GM23338 (cell line): ENCODE measurements around the gene SARS2. TPM values are rescaled to one million over a fixed set of nuclear protein-coding genes. Genes with fewer than 3 reads are reported as not detected.

Source experiments
- ATAC-seq: fragments of 200-7000 bp; cut with Tn5 transposase; 3 replicates; pipeline ENCODE4 v1.9.1; 2020
- DNase-seq: peaks from one replicate; pipeline ENCODE4 v3.0.0-alpha.2; 2015; ENCODE audit warnings: low spot score
- H2AFZ ChIP-seq: fragments of 200-600 bp; sonication (generic); 2 replicates; pipeline ENCODE4 v1.8.0; 2016; ENCODE audit warnings: antibody characterized with exemption, mild to moderate bottlenecking, moderate library complexity
- H3F3A ChIP-seq: fragments of 200-600 bp; sonication (generic); replicated peaks from 2 replicates; pipeline ENCODE4 v1.8.0; 2017; ENCODE audit warnings: antibody characterized with exemption, mixed run types, low read depth
- H3K27ac ChIP-seq: fragments of 200-600 bp; sonication (generic); 2 replicates; pipeline ENCODE4 v1.6.1; 2016; ENCODE audit warnings: low read depth
- H3K27me3 ChIP-seq: fragments of 200-600 bp; sonication (generic); 2 replicates; pipeline ENCODE4 v1.8.0; 2016; ENCODE audit warnings: mild to moderate bottlenecking, mixed run types, moderate library complexity; ENCODE audit not compliant: insufficient read depth
- H3K36me3 ChIP-seq: fragments of 200-600 bp; sonication (generic); 2 replicates; pipeline ENCODE4 v1.8.0; 2016; ENCODE audit warnings: mild to moderate bottlenecking; ENCODE audit not compliant: insufficient read depth
- H3K4me1 ChIP-seq: fragments of 200-600 bp; sonication (generic); 2 replicates; pipeline ENCODE4 v1.8.0; 2016; ENCODE audit warnings: mild to moderate bottlenecking, moderate library complexity; ENCODE audit not compliant: insufficient read depth
- H3K4me2 ChIP-seq: fragments of 200-600 bp; sonication (generic); 2 replicates; pipeline ENCODE4 v1.7.1; 2017; ENCODE audit warnings: mixed run types
- H3K4me3 ChIP-seq: fragments of 200-600 bp; sonication (generic); 2 replicates; pipeline ENCODE4 v1.6.1; 2016; ENCODE audit warnings: mixed run types
- H3K79me2 ChIP-seq: fragments of 200-600 bp; sonication (generic); replicated peaks from 2 replicates; pipeline ENCODE4 v1.8.0; 2017; ENCODE audit warnings: mild to moderate bottlenecking; ENCODE audit not compliant: insufficient read depth
- H3K9me2 ChIP-seq: fragments of 200-600 bp; sonication (generic); 2 replicates; pipeline ENCODE4 v1.8.0; 2017; ENCODE audit not compliant: insufficient read depth
- H4K20me1 ChIP-seq: fragments of 200-600 bp; sonication (generic); replicated peaks from 2 replicates; pipeline ENCODE4 v1.8.0; 2017; ENCODE audit warnings: mild to moderate bottlenecking; ENCODE audit not compliant: insufficient read depth
- H3K27ac Mint-ChIP-seq: 2 replicates; pipeline ENCODE4 v1.8.0; 2020; ENCODE audit warnings: inconsistent platforms, mild to moderate bottlenecking, moderate library complexity, mixed read lengths
- H3K27me3 Mint-ChIP-seq: 3 replicates; pipeline ENCODE4 v1.8.0; 2022; ENCODE audit warnings: low read depth, mild to moderate bottlenecking, moderate library complexity, mixed read lengths, inconsistent platforms; ENCODE audit not compliant: insufficient read depth, poor library complexity
- H3K36me3 Mint-ChIP-seq: 3 replicates; pipeline ENCODE4 v1.8.0; 2021; ENCODE audit warnings: low read depth, mild to moderate bottlenecking, inconsistent platforms, moderate library complexity, mixed read lengths
- H3K4me1 Mint-ChIP-seq: 3 replicates; pipeline ENCODE4 v1.8.0; 2020; ENCODE audit warnings: mild to moderate bottlenecking, inconsistent platforms, mixed read lengths
- H3K4me3 Mint-ChIP-seq: 3 replicates; pipeline ENCODE4 v1.8.0; 2021; ENCODE audit warnings: moderate library complexity, mild to moderate bottlenecking, inconsistent platforms, mixed read lengths
- H3K9me3 Mint-ChIP-seq: 3 replicates; pipeline ENCODE4 v1.8.0; 2020; ENCODE audit warnings: moderate library complexity, mild to moderate bottlenecking, inconsistent platforms, mixed read lengths
- CREB1 ChIP-seq: fragments of 250-450 bp; sonication (Bioruptor Pico); IDR thresholded peaks from 2 replicates; pipeline ENCODE4 v1.5.0; 2020; ENCODE audit warnings: low read depth, mild to moderate bottlenecking, moderate library complexity
- EZH2 ChIP-seq: fragments of 200-600 bp; sonication (generic); IDR thresholded peaks from one replicate; pipeline ENCODE4 v1.8.0; 2017; ENCODE audit warnings: antibody characterized with exemption, mild to moderate bottlenecking, low read depth; ENCODE audit not compliant: unreplicated experiment
- EZH2phosphoT487 ChIP-seq: fragments of 200-600 bp; sonication (generic); IDR thresholded peaks from one replicate; pipeline ENCODE4 v1.8.1; 2018; ENCODE audit warnings: antibody characterized with exemption; ENCODE audit not compliant: unreplicated experiment
- JUNB ChIP-seq: IDR thresholded peaks from one replicate; pipeline ENCODE4 v1.6.1; 2016; ENCODE audit warnings: antibody characterized with exemption; ENCODE audit not compliant: unreplicated experiment
- NANOG ChIP-seq: IDR thresholded peaks from 2 replicates; pipeline ENCODE4 v1.6.1; 2016; ENCODE audit warnings: antibody characterized with exemption, borderline replicate concordance
- POLR2AphosphoS5 ChIP-seq: IDR thresholded peaks from 2 replicates; pipeline ENCODE4 v1.6.1; 2016; ENCODE audit warnings: antibody characterized with exemption, low read depth
- STAT1 ChIP-seq: IDR thresholded peaks from one replicate; pipeline ENCODE4 v1.6.1; 2016; ENCODE audit warnings: antibody characterized with exemption; ENCODE audit not compliant: unreplicated experiment
- ZNF114 ChIP-seq: fragments of 250-450 bp; sonication (Bioruptor Pico); IDR thresholded peaks from 2 replicates; pipeline ENCODE4 v1.5.0; 2020; ENCODE audit warnings: mild to moderate bottlenecking, moderate library complexity
- ZNF331 ChIP-seq: fragments of 250-450 bp; sonication (Bioruptor Pico); IDR thresholded peaks from 2 replicates; pipeline ENCODE4 v1.5.0; 2020; ENCODE audit warnings: low read depth, mild to moderate bottlenecking, moderate library complexity
- polyA plus RNA-seq: library from polyadenylated mRNA; unstranded; fragments of >200 nt; fragmentation: Nextera tagmentation; extraction: Ambion mirVana; gene quantifications from 2 replicates; pipeline ENCODE4 v1.2.1, GENCODE V29; 2016
- total RNA-seq: library from RNA; depleted of rRNA; stranded (reverse); fragments of >200 nt; shearing (Covaris generic); gene quantifications from 2 replicates; pipeline ENCODE4 v1.2.3, GENCODE V29; 2014
- TF ChIP-seq, protein P1 (sequence below): IDR thresholded peaks from 2 replicates; pipeline ENCODE4 v1.6.1; 2016; ENCODE audit warnings: antibody characterized with exemption
- TF ChIP-seq, protein P2 (sequence below): fragments of 250-450 bp; sonication (Bioruptor Pico); IDR thresholded peaks from 2 replicates; pipeline ENCODE4 v1.5.0; 2020; ENCODE audit warnings: mild to moderate bottlenecking, moderate library complexity
- TF ChIP-seq, protein P3 (sequence below): IDR thresholded peaks from one replicate; pipeline ENCODE4 v1.6.1; 2018; ENCODE audit warnings: antibody characterized with exemption; ENCODE audit not compliant: unreplicated experiment
- TF ChIP-seq, protein P4 (sequence below), 2 experiments: fragments of 200-600 bp in 1 of 2; sonication (generic) in 1 of 2; conservative IDR thresholded peaks; 2 replicates each; pipeline versions ENCODE4 v1.5.1 to v1.6.1; 2016 to 2017; ENCODE audit warnings: antibody characterized with exemption in 2 of 2, low read depth in 2 of 2, mild to moderate bottlenecking in 2 of 2, moderate library complexity in 1 of 2

SARS2 gene
- total and polyA plus RNA-seq, 2 experiments from 2014 or later, result 70.6 to 75.7 TPM

DNA sequence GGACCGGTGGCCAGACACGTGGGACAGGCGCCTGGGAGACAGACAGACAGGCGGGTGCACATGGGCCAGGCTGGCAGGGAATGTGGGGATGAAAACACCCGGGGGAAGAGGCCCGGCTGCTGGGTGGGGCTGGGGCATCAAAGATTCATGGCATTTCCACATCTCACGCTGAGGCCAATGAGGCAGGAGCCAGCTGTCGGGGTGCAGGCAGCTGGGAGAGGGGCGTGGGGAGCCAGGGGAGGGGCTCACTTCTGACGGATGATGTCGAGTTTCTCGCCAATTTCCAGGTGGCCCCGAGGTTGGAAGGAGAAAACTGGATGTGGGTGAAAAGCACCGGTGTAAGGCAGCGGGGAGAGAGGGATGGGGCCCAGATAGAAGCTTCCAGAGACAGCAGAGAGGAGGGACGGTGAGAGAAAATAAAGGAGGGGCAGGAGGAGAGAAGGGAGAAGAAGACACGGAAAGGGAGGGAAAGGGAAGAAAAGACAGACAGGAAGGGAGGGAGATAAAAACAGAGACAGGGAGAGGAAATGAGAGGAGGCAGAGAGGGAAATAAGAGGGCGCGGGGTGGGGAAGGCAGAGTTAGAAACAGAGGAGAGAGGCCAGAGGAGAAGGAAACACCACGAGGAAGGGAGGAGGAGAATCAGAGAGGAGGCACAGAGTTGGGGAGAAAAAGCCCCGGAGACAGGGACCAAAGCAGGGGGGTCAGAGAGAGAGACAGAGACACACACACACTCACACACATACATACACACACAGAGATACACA lies 10.5 kb downstream of the SARS2 start:
- no peak overlapping the region for H2AFZ ChIP-seq
- H3K27ac ChIP-seq, result no peak overlapping the region
- no peaks in the 10 kb centered on the region; the same call in 1 of the 2 replicates for H4K20me1 ChIP-seq
- H3K4me1 ChIP-seq, result no peaks in the 10 kb centered on the region
- H3K27ac Mint-ChIP-seq, result no peak overlapping the region
- peaks cover 10% of the 10 kb centered on the region; the same call in 1 of the 2 replicates for H3K36me3 ChIP-seq
- H3K4me1 Mint-ChIP-seq, result no peaks in the 10 kb centered on the region; the same call in 2 of the 3 replicates
- no peak overlapping the region for H3K4me3 ChIP-seq
- no peaks in the 10 kb centered on the region for H3K79me2 ChIP-seq
- no peak for TF ChIP-seq POLR2AphosphoS5
- TF ChIP-seq ZNF114 (CRISPR knock-in tag), result no peak
- no peak for TF ChIP-seq EZH2phosphoT487
- TF ChIP-seq ZNF331 (CRISPR knock-in tag), result no peak
- TF ChIP-seq EZH2, result no peak
- TF ChIP-seq, protein P1, sequence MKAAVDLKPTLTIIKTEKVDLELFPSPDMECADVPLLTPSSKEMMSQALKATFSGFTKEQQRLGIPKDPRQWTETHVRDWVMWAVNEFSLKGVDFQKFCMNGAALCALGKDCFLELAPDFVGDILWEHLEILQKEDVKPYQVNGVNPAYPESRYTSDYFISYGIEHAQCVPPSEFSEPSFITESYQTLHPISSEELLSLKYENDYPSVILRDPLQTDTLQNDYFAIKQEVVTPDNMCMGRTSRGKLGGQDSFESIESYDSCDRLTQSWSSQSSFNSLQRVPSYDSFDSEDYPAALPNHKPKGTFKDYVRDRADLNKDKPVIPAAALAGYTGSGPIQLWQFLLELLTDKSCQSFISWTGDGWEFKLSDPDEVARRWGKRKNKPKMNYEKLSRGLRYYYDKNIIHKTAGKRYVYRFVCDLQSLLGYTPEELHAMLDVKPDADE, result no peak
- TF ChIP-seq, protein P2, sequence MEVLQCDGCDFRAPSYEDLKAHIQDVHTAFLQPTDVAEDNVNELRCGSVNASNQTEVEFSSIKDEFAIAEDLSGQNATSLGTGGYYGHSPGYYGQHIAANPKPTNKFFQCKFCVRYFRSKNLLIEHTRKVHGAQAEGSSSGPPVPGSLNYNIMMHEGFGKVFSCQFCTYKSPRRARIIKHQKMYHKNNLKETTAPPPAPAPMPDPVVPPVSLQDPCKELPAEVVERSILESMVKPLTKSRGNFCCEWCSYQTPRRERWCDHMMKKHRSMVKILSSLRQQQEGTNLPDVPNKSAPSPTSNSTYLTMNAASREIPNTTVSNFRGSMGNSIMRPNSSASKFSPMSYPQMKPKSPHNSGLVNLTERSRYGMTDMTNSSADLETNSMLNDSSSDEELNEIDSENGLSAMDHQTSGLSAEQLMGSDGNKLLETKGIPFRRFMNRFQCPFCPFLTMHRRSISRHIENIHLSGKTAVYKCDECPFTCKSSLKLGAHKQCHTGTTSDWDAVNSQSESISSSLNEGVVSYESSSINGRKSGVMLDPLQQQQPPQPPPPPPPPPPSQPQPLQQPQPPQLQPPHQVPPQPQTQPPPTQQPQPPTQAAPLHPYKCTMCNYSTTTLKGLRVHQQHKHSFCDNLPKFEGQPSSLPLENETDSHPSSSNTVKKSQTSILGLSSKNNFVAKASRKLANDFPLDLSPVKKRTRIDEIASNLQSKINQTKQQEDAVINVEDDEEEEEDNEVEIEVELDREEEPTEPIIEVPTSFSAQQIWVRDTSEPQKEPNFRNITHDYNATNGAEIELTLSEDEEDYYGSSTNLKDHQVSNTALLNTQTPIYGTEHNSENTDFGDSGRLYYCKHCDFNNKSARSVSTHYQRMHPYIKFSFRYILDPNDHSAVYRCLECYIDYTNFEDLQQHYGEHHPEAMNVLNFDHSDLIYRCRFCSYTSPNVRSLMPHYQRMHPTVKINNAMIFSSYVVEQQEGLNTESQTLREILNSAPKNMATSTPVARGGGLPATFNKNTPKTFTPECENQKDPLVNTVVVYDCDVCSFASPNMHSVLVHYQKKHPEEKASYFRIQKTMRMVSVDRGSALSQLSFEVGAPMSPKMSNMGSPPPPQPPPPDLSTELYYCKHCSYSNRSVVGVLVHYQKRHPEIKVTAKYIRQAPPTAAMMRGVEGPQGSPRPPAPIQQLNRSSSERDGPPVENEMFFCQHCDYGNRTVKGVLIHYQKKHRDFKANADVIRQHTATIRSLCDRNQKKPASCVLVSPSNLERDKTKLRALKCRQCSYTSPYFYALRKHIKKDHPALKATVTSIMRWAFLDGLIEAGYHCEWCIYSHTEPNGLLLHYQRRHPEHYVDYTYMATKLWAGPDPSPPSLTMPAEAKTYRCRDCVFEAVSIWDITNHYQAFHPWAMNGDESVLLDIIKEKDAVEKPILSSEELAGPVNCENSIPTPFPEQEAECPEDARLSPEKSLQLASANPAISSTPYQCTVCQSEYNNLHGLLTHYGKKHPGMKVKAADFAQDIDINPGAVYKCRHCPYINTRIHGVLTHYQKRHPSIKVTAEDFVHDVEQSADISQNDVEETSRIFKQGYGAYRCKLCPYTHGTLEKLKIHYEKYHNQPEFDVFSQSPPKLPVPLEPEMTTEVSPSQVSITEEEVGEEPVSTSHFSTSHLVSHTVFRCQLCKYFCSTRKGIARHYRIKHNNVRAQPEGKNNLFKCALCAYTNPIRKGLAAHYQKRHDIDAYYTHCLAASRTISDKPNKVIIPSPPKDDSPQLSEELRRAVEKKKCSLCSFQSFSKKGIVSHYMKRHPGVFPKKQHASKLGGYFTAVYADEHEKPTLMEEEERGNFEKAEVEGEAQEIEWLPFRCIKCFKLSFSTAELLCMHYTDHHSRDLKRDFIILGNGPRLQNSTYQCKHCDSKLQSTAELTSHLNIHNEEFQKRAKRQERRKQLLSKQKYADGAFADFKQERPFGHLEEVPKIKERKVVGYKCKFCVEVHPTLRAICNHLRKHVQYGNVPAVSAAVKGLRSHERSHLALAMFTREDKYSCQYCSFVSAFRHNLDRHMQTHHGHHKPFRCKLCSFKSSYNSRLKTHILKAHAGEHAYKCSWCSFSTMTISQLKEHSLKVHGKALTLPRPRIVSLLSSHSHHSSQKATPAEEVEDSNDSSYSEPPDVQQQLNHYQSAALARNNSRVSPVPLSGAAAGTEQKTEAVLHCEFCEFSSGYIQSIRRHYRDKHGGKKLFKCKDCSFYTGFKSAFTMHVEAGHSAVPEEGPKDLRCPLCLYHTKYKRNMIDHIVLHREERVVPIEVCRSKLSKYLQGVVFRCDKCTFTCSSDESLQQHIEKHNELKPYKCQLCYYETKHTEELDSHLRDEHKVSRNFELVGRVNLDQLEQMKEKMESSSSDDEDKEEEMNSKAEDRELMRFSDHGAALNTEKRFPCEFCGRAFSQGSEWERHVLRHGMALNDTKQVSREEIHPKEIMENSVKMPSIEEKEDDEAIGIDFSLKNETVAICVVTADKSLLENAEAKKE, result no peak
- no peak for TF ChIP-seq CREB1 (CRISPR knock-in tag)
- TF ChIP-seq NANOG, result no peak
- TF ChIP-seq JUNB, result no peak
- TF ChIP-seq STAT1, result no peak
- TF ChIP-seq, protein P3, sequence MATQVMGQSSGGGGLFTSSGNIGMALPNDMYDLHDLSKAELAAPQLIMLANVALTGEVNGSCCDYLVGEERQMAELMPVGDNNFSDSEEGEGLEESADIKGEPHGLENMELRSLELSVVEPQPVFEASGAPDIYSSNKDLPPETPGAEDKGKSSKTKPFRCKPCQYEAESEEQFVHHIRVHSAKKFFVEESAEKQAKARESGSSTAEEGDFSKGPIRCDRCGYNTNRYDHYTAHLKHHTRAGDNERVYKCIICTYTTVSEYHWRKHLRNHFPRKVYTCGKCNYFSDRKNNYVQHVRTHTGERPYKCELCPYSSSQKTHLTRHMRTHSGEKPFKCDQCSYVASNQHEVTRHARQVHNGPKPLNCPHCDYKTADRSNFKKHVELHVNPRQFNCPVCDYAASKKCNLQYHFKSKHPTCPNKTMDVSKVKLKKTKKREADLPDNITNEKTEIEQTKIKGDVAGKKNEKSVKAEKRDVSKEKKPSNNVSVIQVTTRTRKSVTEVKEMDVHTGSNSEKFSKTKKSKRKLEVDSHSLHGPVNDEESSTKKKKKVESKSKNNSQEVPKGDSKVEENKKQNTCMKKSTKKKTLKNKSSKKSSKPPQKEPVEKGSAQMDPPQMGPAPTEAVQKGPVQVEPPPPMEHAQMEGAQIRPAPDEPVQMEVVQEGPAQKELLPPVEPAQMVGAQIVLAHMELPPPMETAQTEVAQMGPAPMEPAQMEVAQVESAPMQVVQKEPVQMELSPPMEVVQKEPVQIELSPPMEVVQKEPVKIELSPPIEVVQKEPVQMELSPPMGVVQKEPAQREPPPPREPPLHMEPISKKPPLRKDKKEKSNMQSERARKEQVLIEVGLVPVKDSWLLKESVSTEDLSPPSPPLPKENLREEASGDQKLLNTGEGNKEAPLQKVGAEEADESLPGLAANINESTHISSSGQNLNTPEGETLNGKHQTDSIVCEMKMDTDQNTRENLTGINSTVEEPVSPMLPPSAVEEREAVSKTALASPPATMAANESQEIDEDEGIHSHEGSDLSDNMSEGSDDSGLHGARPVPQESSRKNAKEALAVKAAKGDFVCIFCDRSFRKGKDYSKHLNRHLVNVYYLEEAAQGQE, result no peak
- TF ChIP-seq, protein P4, sequence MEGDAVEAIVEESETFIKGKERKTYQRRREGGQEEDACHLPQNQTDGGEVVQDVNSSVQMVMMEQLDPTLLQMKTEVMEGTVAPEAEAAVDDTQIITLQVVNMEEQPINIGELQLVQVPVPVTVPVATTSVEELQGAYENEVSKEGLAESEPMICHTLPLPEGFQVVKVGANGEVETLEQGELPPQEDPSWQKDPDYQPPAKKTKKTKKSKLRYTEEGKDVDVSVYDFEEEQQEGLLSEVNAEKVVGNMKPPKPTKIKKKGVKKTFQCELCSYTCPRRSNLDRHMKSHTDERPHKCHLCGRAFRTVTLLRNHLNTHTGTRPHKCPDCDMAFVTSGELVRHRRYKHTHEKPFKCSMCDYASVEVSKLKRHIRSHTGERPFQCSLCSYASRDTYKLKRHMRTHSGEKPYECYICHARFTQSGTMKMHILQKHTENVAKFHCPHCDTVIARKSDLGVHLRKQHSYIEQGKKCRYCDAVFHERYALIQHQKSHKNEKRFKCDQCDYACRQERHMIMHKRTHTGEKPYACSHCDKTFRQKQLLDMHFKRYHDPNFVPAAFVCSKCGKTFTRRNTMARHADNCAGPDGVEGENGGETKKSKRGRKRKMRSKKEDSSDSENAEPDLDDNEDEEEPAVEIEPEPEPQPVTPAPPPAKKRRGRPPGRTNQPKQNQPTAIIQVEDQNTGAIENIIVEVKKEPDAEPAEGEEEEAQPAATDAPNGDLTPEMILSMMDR (conservative IDR thresholded peaks at IDR 0.05; ENCODE audit: low read depth in 2 of 2), result no peak
- no peak for ATAC-seq
- H3K27me3 Mint-ChIP-seq, result no peaks in the 10 kb centered on the region
- H3K27me3 ChIP-seq, result no peaks in the 10 kb centered on the region
- no peaks in the 10 kb centered on the region for H3K9me2 ChIP-seq
- H3K4me3 Mint-ChIP-seq, result no peak overlapping the region
- no peak overlapping the region for H3K4me2 ChIP-seq
- no peaks in the 10 kb centered on the region for H3K9me3 Mint-ChIP-seq
- no peak for DNase-seq
- peaks cover 31% of the 10 kb centered on the region for H3K36me3 Mint-ChIP-seq
- H3F3A ChIP-seq, result 0 out of 2 replicates have a peak, but pooled peaks cover 9% of the 10 kb centered on the region
